ENCODE results near the gene L3MBTL2.

- no peak for TF ChIP-seq CTCF (conservative IDR thresholded peaks at IDR 0.05; ENCODE audit: low read length)
- no peak for TF ChIP-seq EZH2phosphoT487 (IDR thresholded peaks at IDR 0.05; ENCODE audit: borderline replicate concordance, low read depth, low read length)
Measured at GRCh38 chr22:41240377-41241132, 35.4 kb downstream of the L3MBTL2 start, which contains the start of gene CHADL.

Data from OCI-LY7 (cell line).